ENCODE data around the gene PACRGL. TPM values are rescaled to one million over a fixed set of nuclear protein-coding genes. Genes with fewer than 3 reads are reported as not detected.

PACRGL gene
- polyA plus RNA-seq, 1 experiment, result 6.6 TPM

DNA sequence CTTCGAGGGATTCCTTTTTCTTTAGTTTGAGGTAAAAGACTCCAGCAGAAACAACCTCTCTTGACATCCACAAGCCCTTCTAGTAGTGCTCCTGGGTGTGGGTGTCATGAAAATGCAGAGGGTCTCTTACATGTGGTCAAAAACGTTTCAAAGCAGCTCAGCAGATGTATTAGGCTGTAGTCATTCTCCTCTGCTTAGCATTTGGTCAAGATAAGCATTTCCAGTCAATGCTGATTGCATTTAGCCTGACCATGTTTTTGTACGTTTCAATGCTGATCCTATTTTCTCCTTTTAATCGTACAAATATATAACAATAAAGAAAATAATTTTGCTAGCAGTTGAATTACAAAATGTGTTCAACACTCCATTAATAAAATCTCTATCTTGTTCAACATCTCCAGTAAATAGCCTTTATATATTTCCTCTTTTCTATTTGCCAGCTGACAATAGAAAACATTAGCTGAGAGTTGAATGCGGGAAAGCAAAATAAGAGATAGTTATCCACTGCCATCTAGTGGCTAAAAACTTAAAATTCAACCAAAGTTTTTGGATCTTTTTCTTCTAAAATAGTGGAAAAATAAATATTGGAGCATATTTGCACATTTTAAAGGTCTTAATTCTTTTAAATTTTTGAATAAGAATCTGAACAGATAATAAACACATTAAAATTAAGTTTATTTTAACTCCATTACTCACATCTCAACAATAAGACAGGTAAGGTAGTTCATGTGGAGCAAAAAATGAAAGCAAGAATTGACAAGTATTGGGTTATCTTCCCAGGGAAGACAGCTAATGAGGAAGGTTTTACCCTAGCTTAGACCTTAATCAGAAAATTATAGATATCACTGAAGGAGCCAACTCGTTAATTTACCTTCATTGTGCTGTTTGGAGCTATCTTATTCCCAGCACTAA, 15.2 kb upstream of the PACRGL start:
- Histone ChIP-seq H3K4me3 (ENCODE audit: low read depth, low read length) (no peak overlapping the region), H3K27me3 (ENCODE audit: control insufficient read depth, insufficient read depth, low read length) (peaks cover 2% of the 10 kb centered on the region), H3K36me3 (ENCODE audit: control insufficient read depth, insufficient read depth, low read length) (no peaks in the 10 kb centered on the region)
- CTCF ChIA-PET, result interaction anchor here (0.7 to 3.0 kb wide), 14 partner anchors 9 to 1998 kb away, joined by 3 to 20 read pairs (median 4); partner anchors contain the start of gene PACRGL
- no peak for DNase-seq (ENCODE audit: low read depth)
- TF ChIP-seq, protein P1, sequence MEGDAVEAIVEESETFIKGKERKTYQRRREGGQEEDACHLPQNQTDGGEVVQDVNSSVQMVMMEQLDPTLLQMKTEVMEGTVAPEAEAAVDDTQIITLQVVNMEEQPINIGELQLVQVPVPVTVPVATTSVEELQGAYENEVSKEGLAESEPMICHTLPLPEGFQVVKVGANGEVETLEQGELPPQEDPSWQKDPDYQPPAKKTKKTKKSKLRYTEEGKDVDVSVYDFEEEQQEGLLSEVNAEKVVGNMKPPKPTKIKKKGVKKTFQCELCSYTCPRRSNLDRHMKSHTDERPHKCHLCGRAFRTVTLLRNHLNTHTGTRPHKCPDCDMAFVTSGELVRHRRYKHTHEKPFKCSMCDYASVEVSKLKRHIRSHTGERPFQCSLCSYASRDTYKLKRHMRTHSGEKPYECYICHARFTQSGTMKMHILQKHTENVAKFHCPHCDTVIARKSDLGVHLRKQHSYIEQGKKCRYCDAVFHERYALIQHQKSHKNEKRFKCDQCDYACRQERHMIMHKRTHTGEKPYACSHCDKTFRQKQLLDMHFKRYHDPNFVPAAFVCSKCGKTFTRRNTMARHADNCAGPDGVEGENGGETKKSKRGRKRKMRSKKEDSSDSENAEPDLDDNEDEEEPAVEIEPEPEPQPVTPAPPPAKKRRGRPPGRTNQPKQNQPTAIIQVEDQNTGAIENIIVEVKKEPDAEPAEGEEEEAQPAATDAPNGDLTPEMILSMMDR (IDR thresholded peaks at IDR 0.05; ENCODE audit: insufficient read depth, low read depth, low read length), result peak; percentile 47
- POLR2A ChIA-PET, result no interaction called here

DNA sequence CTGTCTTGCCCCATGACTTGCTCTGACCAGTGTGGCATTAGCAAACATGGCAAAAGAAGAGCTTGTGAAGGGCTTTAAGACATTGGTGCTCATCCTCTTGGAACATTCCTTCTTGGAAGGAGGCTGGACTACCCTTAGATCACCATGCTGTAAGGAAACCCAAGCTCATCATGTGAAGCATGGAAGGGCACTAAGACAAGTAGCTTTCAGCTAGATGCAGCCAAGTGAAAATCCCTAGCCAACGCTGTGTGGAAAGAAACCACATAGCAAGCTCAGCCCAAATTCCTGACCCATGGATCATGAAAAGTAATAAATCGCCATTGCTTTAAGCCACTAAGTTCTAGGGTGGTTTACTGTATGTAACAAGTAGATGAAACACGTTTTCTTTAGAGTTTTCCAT, 12.4 kb upstream of the PACRGL start:
- H3K27me3 ChIP-seq (ENCODE audit: control insufficient read depth, insufficient read depth, low read length), result peaks cover 2% of the 10 kb centered on the region; the same call in 1 of the 2 replicates
- TF ChIP-seq, protein P1 (IDR thresholded peaks at IDR 0.05; ENCODE audit: insufficient read depth, low read depth, low read length), result no peak
- POLR2A ChIA-PET, result no interaction called here
- CTCF ChIA-PET, result interaction anchor here (1.5 kb wide), 1 partner anchor 192 kb away, joined by 3 read pairs; no protein-coding TSS in a partner anchor
- H3K4me3 ChIP-seq (ENCODE audit: low read depth, low read length), result no peak overlapping the region
- H3K36me3 ChIP-seq (ENCODE audit: control insufficient read depth, insufficient read depth, low read length), result no peaks in the 10 kb centered on the region
- DNase-seq (ENCODE audit: low read depth), result peak; percentile 36

DNA sequence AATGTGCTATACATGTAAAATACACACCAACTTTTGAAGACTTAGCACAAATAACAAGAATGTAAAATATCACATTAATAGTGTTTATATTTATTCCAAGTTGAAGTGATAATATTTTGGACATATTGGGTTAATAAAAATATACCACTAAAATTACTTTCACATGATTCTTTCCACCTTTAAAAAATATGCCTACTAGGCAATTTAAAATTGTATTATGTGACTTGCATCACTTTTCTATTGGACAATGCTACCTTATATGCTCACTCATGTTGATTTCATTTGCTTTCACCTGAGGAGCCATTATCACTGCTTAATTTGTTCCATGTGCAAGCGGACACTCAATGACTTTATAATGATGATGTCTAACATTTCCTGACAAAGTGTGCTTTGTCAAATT, 3.4 kb upstream of the PACRGL start:
- Histone ChIP-seq H3K4me3 (ENCODE audit: low read depth, low read length) (no peak overlapping the region), H3K36me3 (ENCODE audit: control insufficient read depth, insufficient read depth, low read length) (no peaks in the 10 kb centered on the region), H3K27me3 (ENCODE audit: control insufficient read depth, insufficient read depth, low read length) (no peaks in the 10 kb centered on the region; the same call in 1 of the 2 replicates)
- no peak for DNase-seq (ENCODE audit: low read depth)
- ChIA-PET POLR2A (no interaction called here), CTCF (no interaction called here)
- TF ChIP-seq, protein P1 (IDR thresholded peaks at IDR 0.05; ENCODE audit: insufficient read depth, low read depth, low read length), result no peak

DNA sequence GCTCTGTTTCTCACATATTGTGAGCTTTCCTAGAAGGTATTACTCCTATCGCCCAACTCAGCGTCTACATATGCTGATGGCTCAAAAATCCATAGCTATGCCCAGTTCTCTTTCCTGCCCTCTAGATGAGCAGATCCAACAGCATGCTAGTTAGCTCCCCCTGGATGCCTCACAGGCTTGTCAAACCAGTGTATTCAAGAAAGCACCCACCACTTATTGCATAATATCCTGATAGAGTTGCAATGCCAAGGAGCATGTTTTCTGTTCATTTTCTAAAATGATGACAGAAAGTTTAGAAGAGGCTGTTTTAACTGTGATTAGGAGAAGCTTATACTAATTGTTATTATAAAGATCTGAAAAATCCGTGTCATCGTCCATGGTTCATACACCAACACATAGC, 1.9 kb upstream of the PACRGL start:
- Histone ChIP-seq H3K36me3 (ENCODE audit: control insufficient read depth, insufficient read depth, low read length) (no peaks in the 10 kb centered on the region), H3K27me3 (ENCODE audit: control insufficient read depth, insufficient read depth, low read length) (no peaks in the 10 kb centered on the region; the same call in 1 of the 2 replicates), H3K4me3 (ENCODE audit: low read depth, low read length) (no peak overlapping the region)
- ChIA-PET POLR2A (no interaction called here), CTCF (interaction anchor here (1.3 to 2.8 kb wide), 2 partner anchors 9 to 13 kb away, joined by 3 to 10 read pairs; no protein-coding TSS in a partner anchor)
- TF ChIP-seq, protein P1 (IDR thresholded peaks at IDR 0.05; ENCODE audit: insufficient read depth, low read depth, low read length), result no peak
- DNase-seq (ENCODE audit: low read depth), result no peak

DNA sequence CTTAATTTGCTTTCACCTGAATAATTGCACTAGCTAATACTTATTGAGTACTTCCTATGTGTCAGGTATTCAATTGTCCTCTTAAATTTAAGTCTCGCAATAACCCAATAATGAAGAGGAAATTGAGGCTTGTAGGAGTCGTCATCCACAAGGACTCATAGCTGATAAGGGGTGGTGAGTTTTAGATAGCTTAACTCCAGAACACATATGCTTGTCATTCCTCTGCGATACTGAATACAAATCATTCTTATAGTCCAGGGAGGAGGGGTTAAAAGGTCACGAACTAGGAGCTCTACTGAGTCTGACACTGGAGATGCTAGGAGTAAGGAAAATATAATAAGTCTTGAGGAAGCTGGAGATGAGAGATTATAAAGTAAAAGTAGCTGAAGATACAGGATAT, 1.4 kb upstream of the PACRGL start:
- Histone ChIP-seq H3K36me3 (ENCODE audit: control insufficient read depth, insufficient read depth, low read length) (no peaks in the 10 kb centered on the region), H3K27me3 (ENCODE audit: control insufficient read depth, insufficient read depth, low read length) (no peaks in the 10 kb centered on the region; the same call in 1 of the 2 replicates), H3K4me3 (ENCODE audit: low read depth, low read length) (no peak overlapping the region)
- TF ChIP-seq, protein P1 (IDR thresholded peaks at IDR 0.05; ENCODE audit: insufficient read depth, low read depth, low read length), result no peak
- POLR2A ChIA-PET, result no interaction called here
- CTCF ChIA-PET, result interaction anchor here (1.3 to 2.8 kb wide), 2 partner anchors 10 to 14 kb away, joined by 3 to 10 read pairs; no protein-coding TSS in a partner anchor
- no peak for DNase-seq (ENCODE audit: low read depth)

Data from BJ (cell line).